Peyer's patch (tissue), 4 donors: ENCODE data around the gene SPINK7.

Experiments
- POLR2A ChIP-seq, 2 donors: fragments of 450-650 bp; IDR thresholded peaks; one replicate each; pipeline ENCODE4 v1.5.1; 2017; ENCODE audit warnings: antibody characterized with exemption in 2 of 2, mild to moderate bottlenecking in 2 of 2, moderate library complexity in 2 of 2
- TF ChIP-seq, protein P1 (sequence below), 6 experiments: fragments of 450-650 bp in 4 of 6; fragments of 200-600 bp in 2 of 6; sonication (generic) in 1 of 6; IDR thresholded peaks; one replicate each; pipeline ENCODE4 v1.5.1; 2017 to 2019; ENCODE audit warnings: antibody characterized with exemption in 6 of 6, mild to moderate bottlenecking in 3 of 6, moderate library complexity in 1 of 6

DNA sequence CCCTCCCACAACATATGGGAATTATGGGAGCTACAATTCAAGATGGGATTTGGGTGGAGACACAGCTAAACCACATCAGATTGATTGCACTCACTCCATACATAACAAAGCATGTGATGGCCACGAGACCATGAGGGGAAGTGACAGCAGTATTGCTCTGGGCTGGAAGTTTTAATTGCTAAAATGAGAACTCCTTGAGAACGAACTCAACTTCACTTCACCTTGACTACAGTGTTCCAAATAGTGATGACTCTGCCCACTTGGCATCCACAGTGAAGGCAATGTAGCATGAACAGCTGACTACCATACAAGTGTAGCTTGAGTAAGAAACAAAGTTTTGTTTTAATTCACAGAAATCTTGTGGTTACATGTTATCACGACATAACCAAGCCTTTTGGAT, 739 bp upstream of the SPINK7 start:
- TF ChIP-seq, protein P1, sequence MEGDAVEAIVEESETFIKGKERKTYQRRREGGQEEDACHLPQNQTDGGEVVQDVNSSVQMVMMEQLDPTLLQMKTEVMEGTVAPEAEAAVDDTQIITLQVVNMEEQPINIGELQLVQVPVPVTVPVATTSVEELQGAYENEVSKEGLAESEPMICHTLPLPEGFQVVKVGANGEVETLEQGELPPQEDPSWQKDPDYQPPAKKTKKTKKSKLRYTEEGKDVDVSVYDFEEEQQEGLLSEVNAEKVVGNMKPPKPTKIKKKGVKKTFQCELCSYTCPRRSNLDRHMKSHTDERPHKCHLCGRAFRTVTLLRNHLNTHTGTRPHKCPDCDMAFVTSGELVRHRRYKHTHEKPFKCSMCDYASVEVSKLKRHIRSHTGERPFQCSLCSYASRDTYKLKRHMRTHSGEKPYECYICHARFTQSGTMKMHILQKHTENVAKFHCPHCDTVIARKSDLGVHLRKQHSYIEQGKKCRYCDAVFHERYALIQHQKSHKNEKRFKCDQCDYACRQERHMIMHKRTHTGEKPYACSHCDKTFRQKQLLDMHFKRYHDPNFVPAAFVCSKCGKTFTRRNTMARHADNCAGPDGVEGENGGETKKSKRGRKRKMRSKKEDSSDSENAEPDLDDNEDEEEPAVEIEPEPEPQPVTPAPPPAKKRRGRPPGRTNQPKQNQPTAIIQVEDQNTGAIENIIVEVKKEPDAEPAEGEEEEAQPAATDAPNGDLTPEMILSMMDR (IDR thresholded peaks at IDR 0.05) = no peak
- TF ChIP-seq POLR2A (IDR thresholded peaks at IDR 0.05) = no peak
